ENCODE results near the gene PRR15L. TPM values are rescaled to one million over a fixed set of nuclear protein-coding genes. Genes with fewer than 3 reads are reported as not detected.
"Not testable (repeated sequence)": the region's sequence is repeated elsewhere in the genome, so short reads cannot be mapped to it uniquely, and the experiment has no call there.

The PRR15L gene
- total and polyA plus RNA-seq, 2 experiments from 2014 or later, result 56.5 to 66.4 TPM

- Histone ChIP-seq H3K9me3 (ENCODE audit: low read depth) (no peaks in the 10 kb centered on the region), H3K9me2 (replicated peaks; ENCODE audit: insufficient read depth) (no peaks in the 10 kb centered on the region), H3K27ac (no peak overlapping the region), H3K4me3 (no peak overlapping the region), H4K20me1 (ENCODE audit: insufficient read depth, poor library complexity, severe bottlenecking) (no peaks in the 10 kb centered on the region), H3K27me3 (no peaks in the 10 kb centered on the region), H3K36me3 (replicated peaks; ENCODE audit: insufficient read depth, low read depth) (no peaks in the 10 kb centered on the region), H3K4me1 (ENCODE audit: insufficient read depth) (no peaks in the 10 kb centered on the region), H2AFZ (no peak overlapping the region), H3K4me2 (no peak overlapping the region), H3K79me2 (no peaks in the 10 kb centered on the region)
- TF ChIP-seq CTCF (IDR thresholded peaks at IDR 0.05; ENCODE audit: poor library complexity) (no peak), EZH2phosphoT487 (IDR thresholded peaks at IDR 0.05; ENCODE audit: low read depth, severe bottlenecking, unreplicated experiment) (no peak), EZH2 (IDR thresholded peaks at IDR 0.05; ENCODE audit: borderline replicate concordance) (no peak)
- DNase-seq (ENCODE audit: low spot score), result no peak
- WGBS (ENCODE audit: low lambda C conversion rate, missing lambda C conversion rate), result 95% methylated on average over 18 of the region's 20 CpGs
These were observed 29.8 kb downstream of the PRR15L start for GRCh38 chr17:47927821-47928400.

GRCh38 chr17:47925678-47925988, 32.0 kb downstream of the PRR15L start:
- Histone ChIP-seq H3K27ac (no peak overlapping the region), H4K20me1 (ENCODE audit: insufficient read depth, poor library complexity, severe bottlenecking) (no peaks in the 10 kb centered on the region), H3K4me2 (no peak overlapping the region), H3K9me2 (replicated peaks; ENCODE audit: insufficient read depth) (no peaks in the 10 kb centered on the region), H3K9me3 (ENCODE audit: low read depth) (no peaks in the 10 kb centered on the region), H3K27me3 (no peaks in the 10 kb centered on the region), H3K4me1 (ENCODE audit: insufficient read depth) (no peaks in the 10 kb centered on the region), H3K4me3 (no peak overlapping the region), H3K36me3 (replicated peaks; ENCODE audit: insufficient read depth, low read depth) (no peaks in the 10 kb centered on the region), H3K79me2 (no peaks in the 10 kb centered on the region), H2AFZ (no peak overlapping the region)
- TF ChIP-seq EZH2phosphoT487 (IDR thresholded peaks at IDR 0.05; ENCODE audit: low read depth, severe bottlenecking, unreplicated experiment) (no peak), EZH2 (IDR thresholded peaks at IDR 0.05; ENCODE audit: borderline replicate concordance) (no peak), CTCF (IDR thresholded peaks at IDR 0.05; ENCODE audit: poor library complexity) (no peak)
- no peak for DNase-seq (ENCODE audit: low spot score)
- WGBS (ENCODE audit: low lambda C conversion rate, missing lambda C conversion rate), result 86% methylated on average over 3 of the region's 3 CpGs

GRCh38 chr17:47924785-47925677, 32.7 kb downstream of the PRR15L start:
- Histone ChIP-seq H3K27ac (no peak overlapping the region), H2AFZ (no peak overlapping the region), H3K36me3 (replicated peaks; ENCODE audit: insufficient read depth, low read depth) (no peaks in the 10 kb centered on the region), H3K4me1 (ENCODE audit: insufficient read depth) (no peaks in the 10 kb centered on the region), H3K79me2 (no peaks in the 10 kb centered on the region), H4K20me1 (ENCODE audit: insufficient read depth, poor library complexity, severe bottlenecking) (no peaks in the 10 kb centered on the region), H3K9me2 (replicated peaks; ENCODE audit: insufficient read depth) (no peaks in the 10 kb centered on the region), H3K4me2 (no peak overlapping the region), H3K9me3 (ENCODE audit: low read depth) (no peaks in the 10 kb centered on the region), H3K27me3 (no peaks in the 10 kb centered on the region), H3K4me3 (no peak overlapping the region)
- TF ChIP-seq CTCF (IDR thresholded peaks at IDR 0.05; ENCODE audit: poor library complexity) (no peak), EZH2 (IDR thresholded peaks at IDR 0.05; ENCODE audit: borderline replicate concordance) (no peak), EZH2phosphoT487 (IDR thresholded peaks at IDR 0.05; ENCODE audit: low read depth, severe bottlenecking, unreplicated experiment) (no peak)
- no peak for DNase-seq (ENCODE audit: low spot score)
- 93% methylated on average over 23 of the region's 23 CpGs for WGBS (ENCODE audit: low lambda C conversion rate, missing lambda C conversion rate)

- H3K9me2 ChIP-seq (replicated peaks; ENCODE audit: insufficient read depth); H3K4me3 ChIP-seq; DNase-seq (ENCODE audit: low spot score); H4K20me1 ChIP-seq (ENCODE audit: insufficient read depth, poor library complexity, severe bottlenecking); H3K9me3 ChIP-seq (ENCODE audit: low read depth); H3K4me2 ChIP-seq; H2AFZ ChIP-seq; H3K79me2 ChIP-seq; H3K36me3 ChIP-seq (replicated peaks; ENCODE audit: insufficient read depth, low read depth); H3K27me3 ChIP-seq; H3K27ac ChIP-seq; H3K4me1 ChIP-seq (ENCODE audit: insufficient read depth): not testable (repeated sequence)
- WGBS (ENCODE audit: low lambda C conversion rate, missing lambda C conversion rate), result 99% methylated on average over 14 of the region's 14 CpGs
These were observed 37.8 kb downstream of the PRR15L start for GRCh38 chr17:47919889-47920288.
